KOPT-K1 (cell line): ENCODE results near the gene DUOX1.

Source experiments
- H3K27ac ChIP-seq: fragments of 200-600 bp; sonication (generic); 2 replicates; pipeline ENCODE4 v1.5.1; 2016; ENCODE audit warnings: antibody characterized with exemption, mild to moderate bottlenecking, low read depth, low read length; ENCODE audit not compliant: poor library complexity, severe bottlenecking
- H3K36me3 ChIP-seq: fragments of 200-600 bp; sonication (generic); 2 replicates; pipeline ENCODE4 v1.5.1; 2017; ENCODE audit warnings: antibody characterized with exemption, mild to moderate bottlenecking, low read length, moderate library complexity; ENCODE audit not compliant: insufficient read depth
- H3K9me3 ChIP-seq: fragments of 200-600 bp; sonication (generic); 2 replicates; pipeline ENCODE4 v1.5.1; 2017; ENCODE audit warnings: antibody characterized with exemption, low read length, mild to moderate bottlenecking; ENCODE audit not compliant: insufficient read depth, poor library complexity, severe bottlenecking

Gene DUOX1

DNA sequence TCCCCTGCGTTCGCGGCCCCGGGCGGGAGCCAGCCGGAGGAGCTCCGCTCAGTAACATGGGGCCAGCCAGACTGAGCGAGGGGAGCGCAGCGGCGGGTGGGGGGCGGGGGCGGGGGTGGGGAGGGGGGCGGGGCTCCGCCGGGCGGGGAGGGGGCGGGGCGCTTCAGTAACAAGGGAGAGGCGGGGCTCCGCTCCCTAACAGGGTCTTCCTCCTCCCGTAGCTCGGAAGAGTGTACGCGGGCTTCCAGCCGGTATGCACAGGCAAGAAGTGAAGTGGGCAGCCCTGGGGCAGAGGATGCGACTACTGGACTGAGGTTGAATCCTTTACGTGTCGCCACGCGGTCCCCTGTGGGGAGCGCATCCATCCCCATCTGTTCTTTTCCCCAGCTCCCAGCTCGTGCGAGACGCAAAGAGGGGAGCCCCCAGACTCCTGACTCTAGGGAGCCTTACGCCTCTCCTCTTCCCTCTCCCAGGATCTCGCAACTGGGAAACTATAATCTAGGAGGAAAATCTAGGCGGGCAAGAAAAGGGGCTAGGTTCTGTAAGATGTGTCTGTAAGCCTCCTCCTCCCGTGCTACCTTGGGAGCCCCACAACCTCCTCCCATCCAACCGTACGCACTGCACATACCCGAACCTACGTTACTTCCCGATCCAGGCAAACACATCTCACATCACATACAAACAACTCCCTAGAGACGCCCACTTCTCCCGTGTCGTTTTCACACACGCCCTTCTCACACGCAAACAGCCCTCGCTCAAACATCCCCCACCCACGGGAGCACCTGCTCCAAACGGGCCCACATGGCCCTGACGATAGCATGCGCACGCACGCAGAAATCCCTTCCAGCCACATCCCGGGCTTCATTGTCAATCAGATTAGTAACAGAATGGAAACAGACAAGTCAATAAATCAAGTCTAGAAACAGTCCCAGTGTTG is 58.4 kb downstream of the DUOX1 start, which contains the start of gene SHF:
Gene SHF (minus strand): TSS at position 73 of the 937 bp plus-strand sequence. CDS start 15 bp downstream, at position 58.
- Histone ChIP-seq H3K9me3 (no peaks in the 10 kb centered on the region), H3K36me3 (no peaks in the 10 kb centered on the region), H3K27ac (no peak within 1 kb of the TSS)

GRCh38 chr15:45197512-45197911 is 67.7 kb downstream of the DUOX1 start:
- Histone ChIP-seq H3K9me3 (no peaks in the 10 kb centered on the region), H3K27ac (peak overlapping the region; percentile 59), H3K36me3 (no peaks in the 10 kb centered on the region)

DNA sequence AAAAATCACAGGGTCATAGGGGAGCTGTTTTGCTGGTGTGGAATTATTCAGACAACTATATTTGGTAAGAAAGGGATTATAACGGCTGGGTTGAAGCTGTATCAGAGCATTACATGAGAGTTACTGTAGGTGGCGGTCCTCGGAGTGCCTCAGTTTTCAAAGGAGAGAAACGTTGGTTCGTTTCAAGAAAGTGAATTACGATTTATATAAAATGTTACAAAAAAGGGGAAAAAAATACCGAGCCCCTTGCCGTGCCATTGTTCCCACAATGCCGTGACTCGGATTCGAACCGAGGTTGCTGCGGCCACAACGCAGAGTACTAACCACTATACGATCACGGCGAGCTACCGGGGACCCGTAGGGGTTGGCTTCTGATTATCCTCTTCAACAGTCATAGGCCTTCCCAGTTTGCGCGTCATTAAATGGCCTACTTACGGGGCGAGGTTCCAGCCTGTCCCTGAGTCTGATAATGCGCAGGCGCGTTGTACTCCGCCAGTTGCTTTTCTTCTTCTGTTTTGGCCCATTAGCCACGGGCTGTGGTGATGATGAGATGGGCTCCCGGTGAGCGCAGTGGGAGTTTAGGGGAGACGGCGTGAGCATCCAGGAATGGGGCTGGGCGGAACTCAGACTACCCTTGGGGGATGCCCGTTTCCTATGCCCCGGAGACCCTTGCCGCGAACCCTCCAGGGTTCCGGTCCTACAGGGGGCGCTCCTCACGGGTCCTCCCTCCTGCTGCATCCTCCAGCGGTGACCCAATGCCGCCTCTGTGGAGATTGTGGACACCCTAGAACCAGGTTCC is 68.7 kb downstream of the DUOX1 start:
- no peaks in the 10 kb centered on the region for H3K9me3 ChIP-seq
- no peaks in the 10 kb centered on the region for H3K36me3 ChIP-seq
- H3K27ac ChIP-seq, result peak overlapping the region; percentile 59

GRCh38 chr15:45199136-45199810 is 69.5 kb downstream of the DUOX1 start:
- peak overlapping the region; percentile 59 for H3K27ac ChIP-seq
- no peaks in the 10 kb centered on the region for H3K36me3 ChIP-seq
- H3K9me3 ChIP-seq, result no peaks in the 10 kb centered on the region

DNA sequence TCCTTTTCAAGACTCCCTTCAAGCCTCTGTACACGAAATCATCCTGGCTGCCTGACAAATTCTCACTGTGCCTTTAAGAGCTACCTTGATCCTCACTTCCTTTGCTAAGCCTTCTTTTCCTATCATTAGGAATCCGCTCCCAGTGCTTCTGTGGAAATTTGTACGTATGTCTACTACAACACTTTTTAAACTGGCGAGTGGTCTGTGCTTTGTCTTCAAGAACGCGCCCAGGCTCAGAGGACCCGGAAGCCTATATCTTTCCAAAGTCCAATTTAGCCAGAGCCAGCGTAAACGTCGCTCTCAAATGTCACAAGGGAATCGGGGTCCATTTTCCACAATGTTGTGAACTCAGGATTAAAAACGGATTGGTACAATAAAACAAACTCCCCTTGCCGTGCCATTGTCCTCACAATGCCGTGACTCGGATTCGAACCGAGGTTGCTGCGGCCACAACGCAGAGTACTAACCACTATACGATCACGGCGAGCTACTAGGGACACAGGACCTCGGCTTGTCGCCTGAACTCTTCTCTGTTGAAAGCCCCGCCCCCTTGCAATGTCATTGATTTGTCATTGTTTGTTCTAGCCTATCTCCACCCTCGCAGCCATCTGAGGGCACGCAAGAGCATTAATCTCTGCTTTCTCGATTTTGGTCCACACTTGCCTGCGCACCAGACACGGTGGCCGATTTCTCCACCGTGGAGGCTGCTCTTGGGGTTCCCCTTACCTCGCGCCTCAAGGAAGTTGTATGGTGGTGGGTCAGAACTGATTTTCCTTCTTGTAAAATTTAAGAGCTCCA is 70.4 kb downstream of the DUOX1 start:
- Histone ChIP-seq H3K36me3 (no peaks in the 10 kb centered on the region), H3K9me3 (no peaks in the 10 kb centered on the region), H3K27ac (peak overlapping the region; percentile 69)

DNA sequence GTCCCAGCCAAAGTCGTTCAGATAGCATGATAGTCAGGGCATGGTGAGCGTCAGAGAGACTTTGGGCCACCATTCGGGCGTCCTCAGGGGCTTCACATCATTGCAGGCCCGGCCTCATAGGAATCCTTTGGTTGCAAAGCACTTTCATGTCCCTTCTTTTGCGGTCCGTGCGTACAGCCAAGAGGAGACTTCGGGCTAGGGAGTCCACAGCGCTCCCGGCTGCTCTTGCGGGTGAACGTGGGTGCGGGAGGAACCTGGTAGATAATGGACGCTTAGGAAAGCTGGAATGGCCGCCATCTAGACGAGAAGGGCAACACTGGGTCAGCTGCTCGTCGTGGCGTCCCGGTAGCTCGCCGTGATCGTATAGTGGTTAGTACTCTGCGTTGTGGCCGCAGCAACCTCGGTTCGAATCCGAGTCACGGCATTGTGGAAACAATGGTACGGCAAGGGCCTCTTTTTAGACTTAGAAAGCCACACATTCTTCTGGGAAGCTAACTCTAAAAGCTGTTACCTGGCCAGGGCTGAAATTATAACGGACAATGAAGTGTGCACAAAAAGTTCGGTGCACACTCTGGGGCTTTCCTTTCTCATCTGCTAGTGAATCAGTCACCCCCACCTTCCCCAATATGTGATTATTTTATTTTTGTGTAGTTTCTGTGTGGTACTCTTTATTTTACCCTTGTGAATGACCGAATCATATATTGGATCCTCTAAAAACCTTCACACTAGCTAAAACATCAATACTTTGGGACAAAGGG is 71.2 kb downstream of the DUOX1 start:
- no peaks in the 10 kb centered on the region for H3K36me3 ChIP-seq
- peak overlapping the region; percentile 69 for H3K27ac ChIP-seq
- no peaks in the 10 kb centered on the region for H3K9me3 ChIP-seq

- H3K36me3 ChIP-seq, result no peaks in the 10 kb centered on the region
- H3K9me3 ChIP-seq, result no peaks in the 10 kb centered on the region
- H3K27ac ChIP-seq, result peak overlapping the region; percentile 69
These were observed 71.7 kb downstream of the DUOX1 start for GRCh38 chr15:45201557-45201859.

DNA sequence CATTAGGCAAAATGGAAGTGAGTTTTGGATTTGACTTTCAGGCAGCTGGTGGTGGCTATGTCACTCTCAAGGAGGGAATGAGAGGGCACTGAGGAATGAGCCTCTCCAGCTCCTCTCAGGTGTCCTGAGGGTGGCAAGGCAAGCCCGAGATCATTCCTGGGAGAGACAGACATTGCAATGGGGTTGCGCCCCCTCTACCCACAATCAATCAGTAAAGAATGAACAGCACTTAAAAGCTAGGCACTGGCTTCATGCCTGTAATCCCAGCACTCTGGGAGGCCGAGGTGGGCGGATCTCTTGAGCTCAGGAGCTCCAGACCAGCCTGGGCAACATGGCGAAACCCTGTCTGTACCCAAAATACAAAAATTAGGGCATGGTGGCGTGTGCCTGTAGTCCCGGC is 72.1 kb downstream of the DUOX1 start:
- H3K9me3 ChIP-seq, result no peaks in the 10 kb centered on the region
- no peaks in the 10 kb centered on the region for H3K36me3 ChIP-seq
- no peak overlapping the region for H3K27ac ChIP-seq

GRCh38 chr15:45203182-45203581 is 73.4 kb downstream of the DUOX1 start:
- no peaks in the 10 kb centered on the region for H3K36me3 ChIP-seq
- H3K27ac ChIP-seq, result no peak overlapping the region
- no peaks in the 10 kb centered on the region for H3K9me3 ChIP-seq

DNA sequence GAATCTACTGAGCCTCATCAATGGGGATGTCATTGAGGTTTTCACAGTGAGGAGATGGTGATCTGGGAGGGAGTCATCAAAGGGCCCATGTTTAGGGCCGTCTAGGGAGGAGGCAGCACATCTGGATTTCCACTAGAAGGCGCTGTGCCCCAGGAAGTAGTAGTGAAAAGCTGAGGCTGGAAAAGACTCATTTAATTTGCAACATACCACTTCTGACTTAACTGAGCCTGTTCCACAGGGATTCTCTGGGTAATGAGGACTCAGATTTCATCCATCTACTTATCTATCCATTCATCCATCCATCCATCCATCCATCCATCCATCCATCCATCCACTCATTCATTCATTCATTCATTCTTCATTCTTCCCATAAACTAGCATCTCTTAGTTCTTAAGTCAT is 75.4 kb downstream of the DUOX1 start:
- H3K36me3 ChIP-seq, result no peaks in the 10 kb centered on the region
- no peak overlapping the region for H3K27ac ChIP-seq
- H3K9me3 ChIP-seq, result no peaks in the 10 kb centered on the region

DNA sequence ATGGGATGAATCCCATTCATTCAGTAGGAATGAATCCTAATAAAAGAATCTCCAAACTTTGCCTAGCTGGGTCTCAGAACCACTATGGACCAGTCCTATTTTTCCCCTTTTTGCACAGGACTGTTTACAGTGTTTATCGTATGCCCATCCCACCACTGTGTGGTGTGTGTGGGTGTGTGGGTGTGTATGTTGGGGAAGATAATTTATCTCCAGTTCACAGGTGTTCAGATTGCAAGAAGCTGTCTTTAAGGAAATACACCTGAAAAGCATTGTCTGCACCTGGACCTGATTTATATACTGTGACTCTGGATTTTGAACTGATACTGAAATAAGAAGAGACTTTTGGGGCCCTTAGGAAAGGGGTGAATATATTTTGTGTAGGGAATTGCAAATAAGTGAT is 82.7 kb downstream of the DUOX1 start:
- Histone ChIP-seq H3K36me3 (no peaks in the 10 kb centered on the region), H3K9me3 (no peaks in the 10 kb centered on the region), H3K27ac (no peak overlapping the region)
